Keratinocyte (primary cell): Measurements from ENCODE around the gene PIGM. TPM values are rescaled to one million over a fixed set of nuclear protein-coding genes. Genes with fewer than 3 reads are reported as not detected.

Experiments
- DNase-seq: peaks from one replicate; pipeline ENCODE4 v3.0.0-alpha.2; 2011; ENCODE audit warnings: low read depth, missing footprints, low spot score
- FAIRE-seq: peaks from 2 replicates; lab custom pipeline; 2011; peaks lifted over from hg19 to GRCh38; lab: Jason Lieb, UNC
- H2AFZ ChIP-seq: 2 replicates; pipeline ENCODE4 v1.6.0; 2012; ENCODE audit warnings: low read length, control low read depth, inconsistent platforms; ENCODE audit not compliant: control insufficient read depth
- H3K27ac ChIP-seq: 2 replicates; pipeline ENCODE4 v1.5.1; 2011; ENCODE audit warnings: low read length; ENCODE audit not compliant: control insufficient read depth, insufficient read depth
- H3K27me3 ChIP-seq: 3 replicates; pipeline ENCODE4 v1.6.0; 2011; ENCODE audit warnings: low read length; ENCODE audit not compliant: control insufficient read depth, insufficient read depth; ENCODE audit errors: extremely low read depth
- H3K36me3 ChIP-seq, 2 experiments: 2 replicates in 1 of 2; 3 replicates in 1 of 2; pipeline ENCODE4 v1.5.1; 2011; ENCODE audit warnings: low read length in 2 of 2, mild to moderate bottlenecking in 1 of 2; ENCODE audit not compliant: control insufficient read depth in 2 of 2, insufficient read depth in 2 of 2; ENCODE audit errors: extremely low read depth in 1 of 2
- H3K4me1 ChIP-seq: 3 replicates; pipeline ENCODE4 v1.5.1; 2011; ENCODE audit warnings: low read length; ENCODE audit not compliant: control insufficient read depth, insufficient read depth; ENCODE audit errors: extremely low read depth
- H3K4me2 ChIP-seq: 3 replicates; pipeline ENCODE4 v1.6.0; 2011; ENCODE audit warnings: low read depth, low read length; ENCODE audit not compliant: control insufficient read depth, insufficient read depth; ENCODE audit errors: extremely low read depth
- H3K4me3 ChIP-seq, 3 experiments: fragments of 200-600 bp in 1 of 3; sonication (generic) in 1 of 3; 2 replicates in 2 of 3; 3 replicates in 1 of 3; pipeline ENCODE4 v1.5.1; 2011 to 2016; ENCODE audit warnings: low read length in 3 of 3, mild to moderate bottlenecking in 3 of 3, control low read depth in 2 of 3, inconsistent platforms in 1 of 3, low read depth in 1 of 3, mixed read lengths in 1 of 3, mixed run types in 1 of 3, moderate library complexity in 1 of 3; ENCODE audit not compliant: control insufficient read depth in 2 of 3, insufficient read depth in 2 of 3; ENCODE audit errors: extremely low read depth in 1 of 3
- H3K79me2 ChIP-seq: 2 replicates; pipeline ENCODE4 v1.6.0; 2012; ENCODE audit warnings: low read length; ENCODE audit not compliant: control insufficient read depth, insufficient read depth
- H3K9ac ChIP-seq: 3 replicates; pipeline ENCODE4 v1.6.0; 2011; ENCODE audit warnings: low read length; ENCODE audit not compliant: control insufficient read depth, insufficient read depth; ENCODE audit errors: extremely low read depth
- H3K9me1 ChIP-seq: 3 replicates; pipeline ENCODE4 v1.6.0; 2011; ENCODE audit warnings: low read length; ENCODE audit not compliant: control insufficient read depth, insufficient read depth; ENCODE audit errors: extremely low read depth
- H3K9me3 ChIP-seq: 2 replicates; pipeline ENCODE4 v1.5.1; 2012; ENCODE audit warnings: low read depth, low read length; ENCODE audit not compliant: control insufficient read depth
- H4K20me1 ChIP-seq: 3 replicates; pipeline ENCODE4 v1.6.0; 2011; ENCODE audit warnings: low read length; ENCODE audit not compliant: control insufficient read depth, insufficient read depth; ENCODE audit errors: extremely low read depth
- CTCF ChIP-seq, 3 experiments: IDR thresholded peaks in 1 of 3; conservative IDR thresholded peaks in 1 of 3; optimal IDR thresholded peaks in 1 of 3; 2 replicates in 2 of 3; 3 replicates in 1 of 3; pipeline versions ENCODE3 to v1.5.1; 2011; ENCODE audit warnings: low read length in 3 of 3, mild to moderate bottlenecking in 3 of 3, moderate library complexity in 2 of 3, control low read depth in 1 of 3, inconsistent platforms in 1 of 3; ENCODE audit not compliant: insufficient read depth in 2 of 3; ENCODE audit errors: extremely low read depth in 1 of 3
- EZH2 ChIP-seq: IDR thresholded peaks from one replicate; pipeline ENCODE4 v1.6.1; 2012; ENCODE audit warnings: inconsistent platforms, mild to moderate bottlenecking, low read length, moderate library complexity
- dilution Hi-C: fragments of 300-500 bp; cut with MboI; formaldehyde crosslinking; loops from one replicate; pipeline ENCODE4 v1.7.0; 2020; ENCODE audit warnings: low sequenced_read_pairs; ENCODE audit not compliant: extremely low pct_ligation_motif_present
- polyA plus RNA-seq, 5 experiments: library from polyadenylated mRNA; depleted of rRNA in 3 of 5; stranded (reverse) in 3 of 5; stranded (forward) in 1 of 5; unstranded in 1 of 5; fragments of >200 nt; gene quantifications; 1 replicate in 1 of 5; 2 replicates in 3 of 5; 3 replicates in 1 of 5; pipeline versions ENCODE4 v1.2.1 to v1.2.3, GENCODE V29; 2011 to 2012; ENCODE audit warnings: missing spikeins in 2 of 5, low read depth in 1 of 5, low replicate concordance in 1 of 5

The PIGM gene
- polyA plus RNA-seq, 1 donor (not counting 4 experiments of a cell fraction or from before 2014, with no cell fraction given): 3.1 TPM

DNA sequence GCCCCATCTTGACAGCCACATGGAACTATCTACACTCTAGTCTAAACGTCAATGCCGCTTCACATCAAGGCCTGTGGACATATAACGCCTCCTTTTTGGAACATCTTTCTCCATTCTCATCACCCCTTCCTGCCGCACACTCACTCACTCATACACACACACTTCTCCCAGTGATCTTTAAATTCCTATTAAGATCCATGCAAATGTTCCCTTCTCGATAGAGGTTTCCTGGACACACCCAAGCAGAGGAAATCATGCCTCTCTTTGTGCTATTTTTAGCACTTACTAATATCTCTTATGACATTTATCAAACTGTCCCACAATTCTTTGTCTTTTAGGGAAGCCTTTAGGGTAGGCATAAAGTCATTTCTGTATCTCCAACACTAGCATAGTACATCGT lies 49.5 kb downstream of the PIGM start:
- FAIRE-seq (no peak), DNase-seq (no peak)
- Histone ChIP-seq H3K4me3 (no peak overlapping the region), H3K4me2 (no peak overlapping the region), H3K4me1 (no peaks in the 10 kb centered on the region), H2AFZ (no peak overlapping the region), H3K9ac (no peak overlapping the region), H3K9me1 (peaks cover 5% of the 10 kb centered on the region), H3K27ac (no peak overlapping the region), H3K27me3 (no peaks in the 10 kb centered on the region), H4K20me1 (no peaks in the 10 kb centered on the region), H3K79me2 (no peaks in the 10 kb centered on the region), H3K9me3 (no peaks in the 10 kb centered on the region), H3K36me3 (peaks cover 26 to 29% of the 10 kb centered on the region in 2 experiments)
- TF ChIP-seq EZH2 (no peak), CTCF (optimal IDR thresholded peaks at IDR 0.05 in 1 of 3, IDR thresholded peaks at IDR 0.05 in 1 of 3, conservative IDR thresholded peaks at IDR 0.05 in 1 of 3; ENCODE audit: extremely low read depth in 1 of 3, insufficient read depth in 2 of 3, low read length in 3 of 3) (no peak)
- dilution Hi-C loops: no loop called here

DNA sequence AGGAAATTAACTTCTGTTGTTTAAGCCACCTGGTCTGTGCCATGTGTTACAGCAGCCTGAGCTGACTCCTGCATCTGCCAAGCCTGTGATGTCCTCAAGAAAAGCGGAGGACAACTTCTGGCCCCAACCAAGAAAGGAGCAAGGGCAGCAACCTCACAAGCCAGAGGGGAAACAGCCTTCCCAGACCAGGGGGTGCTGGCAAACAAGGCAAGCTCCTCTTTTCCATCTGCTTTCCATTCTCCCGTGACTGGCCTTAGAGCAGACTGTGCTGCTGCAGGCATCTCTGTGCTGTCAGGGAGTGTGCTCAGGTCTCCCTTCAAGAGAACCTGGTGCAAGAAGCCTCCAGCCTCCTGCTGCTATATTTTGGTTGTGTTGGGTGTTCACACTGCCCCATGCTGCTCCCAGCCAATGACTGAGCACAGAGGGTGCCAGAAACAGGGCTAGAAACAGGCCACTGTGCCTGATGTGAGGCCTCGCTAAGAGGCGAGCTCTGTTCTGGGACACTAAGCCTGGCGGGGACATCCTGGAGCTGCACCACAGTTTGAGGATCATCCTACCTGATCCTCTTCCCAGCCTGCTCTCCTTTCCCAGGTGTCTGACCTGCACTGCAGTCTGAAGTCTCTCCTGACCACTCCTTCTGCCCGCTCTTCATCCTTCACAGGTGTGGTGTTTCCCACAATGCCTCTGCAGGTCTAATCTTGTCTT lies 50.3 kb downstream of the PIGM start:
- no peaks in the 10 kb centered on the region for H3K9me3 ChIP-seq

More for the DNA sequence above, 50.3 kb downstream of the PIGM start:
- H2AFZ ChIP-seq: no peak overlapping the region
- H3K4me3 ChIP-seq: no peak overlapping the region
- peaks cover 5% of the 10 kb centered on the region for H3K9me1 ChIP-seq
- H3K4me1 ChIP-seq: no peaks in the 10 kb centered on the region
- peaks cover 27 to 29% of the 10 kb centered on the region in 2 experiments for H3K36me3 ChIP-seq
- no peak for TF ChIP-seq CTCF (optimal IDR thresholded peaks at IDR 0.05 in 1 of 3, IDR thresholded peaks at IDR 0.05 in 1 of 3, conservative IDR thresholded peaks at IDR 0.05 in 1 of 3; ENCODE audit: extremely low read depth in 1 of 3, insufficient read depth in 2 of 3, low read length in 3 of 3)
- H4K20me1 ChIP-seq: no peaks in the 10 kb centered on the region
- no peaks in the 10 kb centered on the region for H3K27me3 ChIP-seq
- H3K79me2 ChIP-seq: no peaks in the 10 kb centered on the region
- no peak overlapping the region for H3K9ac ChIP-seq
- no peak overlapping the region for H3K4me2 ChIP-seq
- FAIRE-seq (no peak), DNase-seq (no peak)
- dilution Hi-C loops: no loop called here
- H3K27ac ChIP-seq: no peak overlapping the region
